ENCODE results near the gene AFP.

DNA sequence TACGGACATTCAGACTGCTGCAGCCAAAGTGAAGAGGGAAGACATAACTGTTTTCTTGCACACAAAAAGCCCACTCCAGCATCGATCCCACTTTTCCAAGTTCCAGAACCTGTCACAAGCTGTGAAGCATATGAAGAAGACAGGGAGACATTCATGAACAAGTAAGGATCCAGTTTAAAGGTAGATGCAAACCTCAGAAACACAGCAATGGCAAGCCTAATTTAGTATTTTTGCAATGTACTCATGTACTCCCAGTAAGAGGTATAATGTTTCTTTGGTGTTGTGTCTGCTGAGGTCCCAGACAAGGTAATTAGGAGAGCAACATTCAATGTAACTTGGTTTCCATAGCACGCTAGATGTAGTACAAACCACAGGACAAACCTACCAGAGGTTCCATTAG, 4.6 kb downstream of the AFP start:
- TF ChIP-seq EZH2 (IDR thresholded peaks at IDR 0.05; ENCODE audit: borderline replicate concordance), result no peak
- TF ChIP-seq CTCF (IDR thresholded peaks at IDR 0.05; ENCODE audit: poor library complexity), result no peak
- TF ChIP-seq EZH2phosphoT487 (IDR thresholded peaks at IDR 0.05; ENCODE audit: low read depth, severe bottlenecking, unreplicated experiment), result no peak
